HG03378 (cell line): ENCODE measurements around the gene DNAH6.

Source experiments
- ATAC-seq: cut with Tn5 transposase; IDR thresholded peaks from one replicate; pipeline ENCODE4 v1.9.1; 2021; ENCODE audit warnings: mild to moderate bottlenecking, moderate library complexity; ENCODE audit not compliant: unreplicated experiment

The DNAH6 gene

DNA sequence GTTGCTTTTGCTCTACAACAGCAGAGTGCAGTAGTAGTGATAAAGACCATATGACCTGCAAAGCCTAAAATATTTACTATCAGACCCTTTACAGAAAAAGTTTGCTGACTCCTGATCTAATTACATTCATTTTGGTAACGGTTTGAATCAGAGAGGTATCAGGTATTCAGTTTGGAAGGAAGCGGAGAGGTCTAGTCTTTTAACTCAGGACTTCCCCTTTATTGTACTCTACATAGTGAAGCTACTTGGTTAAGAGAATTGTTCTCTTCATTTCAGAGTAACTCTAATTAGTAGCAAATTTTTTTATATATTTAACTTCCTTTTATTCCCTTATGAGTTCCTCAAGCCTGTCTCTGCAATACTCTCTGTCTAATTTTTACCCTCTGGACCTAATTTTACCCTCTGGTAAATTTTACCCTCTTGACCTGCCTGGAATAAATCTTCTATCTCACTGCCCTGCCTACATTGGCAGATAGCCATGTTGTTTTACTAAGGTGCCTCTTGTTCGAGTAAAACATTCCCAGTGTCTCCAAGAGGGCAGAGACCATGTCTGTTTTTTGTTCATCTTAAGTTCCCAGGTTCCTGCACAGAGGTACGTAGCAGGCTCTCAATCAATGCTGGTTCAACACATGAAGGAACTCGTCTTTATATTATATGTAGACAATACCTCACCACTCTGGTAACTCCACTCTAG, 170.6 kb downstream of the DNAH6 start:
- ATAC-seq, result no peak

DNA sequence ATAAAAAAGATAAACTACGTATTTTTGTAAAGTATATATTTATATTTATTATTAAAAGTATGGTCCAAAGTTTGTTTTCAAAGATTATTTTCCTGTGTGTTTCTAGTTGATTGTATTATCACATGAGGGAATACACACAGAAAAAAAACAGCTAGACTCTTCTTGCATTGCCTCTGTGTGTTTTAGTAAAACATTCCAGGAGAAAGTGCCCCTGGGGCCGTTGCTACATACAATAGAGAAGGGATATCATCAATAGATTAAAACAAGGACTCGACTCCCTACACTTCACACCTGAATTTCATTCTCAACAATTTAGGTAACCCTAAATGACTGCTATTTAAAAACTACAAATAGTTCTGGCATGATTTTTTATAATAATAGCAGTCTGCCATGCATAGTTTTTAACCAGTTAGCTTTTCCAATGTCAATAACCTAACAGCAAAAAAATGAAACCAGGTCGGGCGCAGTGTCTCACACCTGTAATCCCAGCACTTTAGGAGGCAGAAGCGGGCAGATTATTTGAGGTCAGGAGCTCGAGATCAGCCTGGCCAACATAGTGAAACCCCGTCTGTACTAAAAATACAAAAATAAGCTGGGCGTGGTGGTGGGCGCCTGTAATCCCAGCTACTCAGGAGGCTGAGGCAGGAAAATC, 171.3 kb downstream of the DNAH6 start:
- ATAC-seq, result no peak

DNA sequence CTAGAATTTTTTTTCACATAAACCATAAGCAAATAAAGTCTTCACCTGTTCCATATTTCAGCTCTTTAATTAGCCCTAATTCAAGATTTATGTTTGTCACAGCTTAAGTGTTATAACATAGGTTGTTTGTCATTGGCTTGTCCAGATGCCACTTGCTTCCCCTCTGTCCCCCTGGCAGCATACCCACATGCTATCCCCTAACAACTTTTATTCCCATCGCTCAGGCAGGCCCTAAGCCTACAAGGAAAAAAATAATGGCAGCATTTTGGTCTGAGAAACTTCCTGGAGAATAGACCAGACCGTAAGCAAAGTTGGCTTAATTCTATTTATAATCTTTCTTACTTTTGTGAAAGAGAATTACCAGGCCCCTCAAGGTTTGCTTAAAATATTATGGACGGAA, 173.9 kb downstream of the DNAH6 start:
- ATAC-seq, result no peak

DNA sequence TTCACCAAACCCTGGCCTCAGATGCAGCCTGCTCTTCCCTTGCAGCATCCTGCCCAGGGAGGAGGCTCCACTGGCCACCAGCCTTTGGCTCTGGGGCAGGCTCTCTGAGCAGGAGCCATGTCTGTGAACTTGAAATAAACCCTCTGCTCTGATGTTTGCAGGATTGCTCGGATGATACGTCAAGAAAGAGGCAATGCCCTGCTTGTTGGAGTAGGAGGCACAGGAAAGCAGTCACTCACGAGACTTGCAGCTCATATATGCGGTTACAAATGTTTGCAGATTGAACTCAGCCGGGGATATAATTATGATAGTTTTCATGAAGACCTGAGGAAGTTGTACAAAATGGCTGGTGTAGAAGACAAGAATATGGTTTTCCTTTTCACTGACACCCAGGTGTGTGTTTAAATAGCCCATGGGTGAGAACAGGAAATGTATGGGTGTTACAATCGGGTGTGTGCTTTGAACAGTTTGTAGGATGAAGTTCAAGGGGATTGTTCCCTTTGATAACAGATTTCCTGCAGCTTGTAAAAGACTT, 177.9 kb downstream of the DNAH6 start:
- ATAC-seq, result no peak

DNA sequence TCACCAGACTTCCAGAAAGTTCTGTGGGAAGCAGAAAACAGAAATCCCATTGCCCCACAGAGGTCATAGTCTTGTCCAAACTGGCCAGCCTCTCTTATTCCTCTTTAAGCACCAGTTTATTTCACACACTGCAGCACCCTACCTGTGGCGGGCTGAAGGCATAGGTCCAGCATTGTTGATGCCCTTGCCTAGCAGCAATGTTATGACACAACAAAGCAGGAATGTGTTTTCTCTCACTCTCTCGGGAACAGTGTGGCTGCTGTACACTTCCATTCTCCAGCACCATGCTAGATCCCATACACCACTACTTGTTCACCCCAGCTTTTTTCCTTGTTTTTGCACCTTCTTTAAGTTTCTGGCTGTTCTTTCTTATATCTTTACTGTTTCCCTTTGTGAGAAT, 181.6 kb downstream of the DNAH6 start:
- ATAC-seq, result no peak

- ATAC-seq, result no peak
These were observed 183.7 kb downstream of the DNAH6 start for GRCh38 chr2:84700006-84700405.

DNA sequence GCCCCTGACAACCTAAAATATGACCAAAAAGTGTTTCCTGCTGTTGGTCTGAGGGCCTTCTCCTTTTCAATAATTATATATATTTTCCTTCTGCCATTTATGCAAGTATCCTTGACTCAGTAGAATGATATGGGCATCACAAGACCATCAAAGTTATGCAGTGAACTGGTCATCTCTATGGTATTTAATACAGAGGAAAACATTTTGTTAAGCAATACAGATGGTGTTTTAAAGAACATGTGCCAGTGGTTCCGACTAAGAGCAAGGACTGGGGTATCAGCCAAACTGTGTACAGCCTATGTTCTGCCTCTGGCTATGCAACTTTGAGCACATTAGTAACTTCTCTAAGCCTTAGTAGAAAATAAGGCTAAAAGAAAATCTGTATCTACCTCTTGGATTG, 185.6 kb downstream of the DNAH6 start:
- no peak for ATAC-seq

- no peak for ATAC-seq
These were observed 186.6 kb downstream of the DNAH6 start for GRCh38 chr2:84702941-84703340.

GRCh38 chr2:84703831-84704230, 187.5 kb downstream of the DNAH6 start:
- ATAC-seq, result no peak

GRCh38 chr2:84704505-84705244, 188.4 kb downstream of the DNAH6 start:
- ATAC-seq, result no peak

- ATAC-seq, result no peak
These were observed 189.6 kb downstream of the DNAH6 start for GRCh38 chr2:84705858-84706257.

- ATAC-seq, result no peak
These were observed 192.1 kb downstream of the DNAH6 start for GRCh38 chr2:84708442-84708841.

GRCh38 chr2:84711651-84712050, 195.4 kb downstream of the DNAH6 start:
- ATAC-seq, result no peak

DNA sequence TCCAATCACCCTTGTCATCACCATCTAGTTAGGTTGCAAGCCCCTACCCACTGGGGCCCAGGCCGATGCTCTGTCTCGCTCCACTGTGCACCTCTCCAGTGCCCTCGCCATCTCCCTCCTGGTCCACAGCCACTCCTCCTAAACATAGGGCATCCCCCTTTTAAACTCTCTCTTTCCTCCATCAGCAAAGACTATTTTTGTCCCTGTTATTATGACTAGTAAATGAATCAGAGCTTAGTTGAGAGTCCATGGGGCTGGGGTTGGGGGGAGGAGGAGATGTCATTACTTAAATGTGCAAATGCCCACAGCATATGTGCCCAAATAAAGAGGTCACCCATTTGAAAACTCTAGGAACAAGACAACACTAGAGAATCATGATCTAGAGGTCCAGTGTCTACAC, 197.1 kb downstream of the DNAH6 start:
- no peak for ATAC-seq

DNA sequence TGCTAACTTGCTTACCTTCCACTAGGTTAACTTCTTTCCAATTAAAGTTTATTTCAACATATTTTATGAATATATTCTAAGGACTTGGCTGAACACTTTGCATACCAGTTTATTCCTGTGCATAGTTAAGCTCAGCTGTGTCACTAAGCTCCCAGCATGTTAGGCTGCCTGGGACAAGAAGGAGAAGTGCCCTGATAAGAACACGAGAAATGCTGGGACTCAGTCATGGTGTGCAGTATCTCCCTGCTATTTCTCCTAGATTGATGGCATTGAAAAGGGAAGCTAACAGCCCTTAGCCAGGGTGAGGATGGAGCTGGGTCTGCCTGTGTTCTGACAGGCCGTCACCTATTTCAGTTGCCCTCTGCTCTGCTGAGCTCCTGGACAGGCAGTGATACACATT, 200.3 kb downstream of the DNAH6 start:
- no peak for ATAC-seq

- no peak for ATAC-seq
These were observed 201.0 kb downstream of the DNAH6 start for GRCh38 chr2:84717302-84717701.

- no peak for ATAC-seq
These were observed 203.1 kb downstream of the DNAH6 start for GRCh38 chr2:84719434-84719833.

GRCh38 chr2:84723831-84724230, 207.5 kb downstream of the DNAH6 start:
- no peak for ATAC-seq

DNA sequence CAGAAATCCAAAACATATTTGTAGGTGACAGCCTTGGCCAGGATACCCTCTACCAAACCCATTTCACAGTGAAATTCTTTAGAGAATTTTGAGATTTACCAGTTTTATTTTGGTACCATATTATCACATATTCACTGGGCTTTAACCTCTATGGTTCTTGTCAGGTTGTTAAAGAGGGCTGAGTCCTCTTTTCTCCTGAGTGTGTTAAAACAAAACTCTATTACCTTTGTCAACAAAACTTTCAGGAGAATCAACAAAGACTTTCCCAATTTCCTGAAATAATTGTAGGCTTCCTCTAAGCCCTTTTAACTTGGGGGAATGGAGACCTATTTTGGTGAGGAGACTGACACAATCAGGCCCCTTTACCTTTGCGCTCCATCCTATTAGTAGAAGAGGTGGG, 209.4 kb downstream of the DNAH6 start:
- no peak for ATAC-seq

- no peak for ATAC-seq
These were observed 211.0 kb downstream of the DNAH6 start for GRCh38 chr2:84727315-84727714.

DNA sequence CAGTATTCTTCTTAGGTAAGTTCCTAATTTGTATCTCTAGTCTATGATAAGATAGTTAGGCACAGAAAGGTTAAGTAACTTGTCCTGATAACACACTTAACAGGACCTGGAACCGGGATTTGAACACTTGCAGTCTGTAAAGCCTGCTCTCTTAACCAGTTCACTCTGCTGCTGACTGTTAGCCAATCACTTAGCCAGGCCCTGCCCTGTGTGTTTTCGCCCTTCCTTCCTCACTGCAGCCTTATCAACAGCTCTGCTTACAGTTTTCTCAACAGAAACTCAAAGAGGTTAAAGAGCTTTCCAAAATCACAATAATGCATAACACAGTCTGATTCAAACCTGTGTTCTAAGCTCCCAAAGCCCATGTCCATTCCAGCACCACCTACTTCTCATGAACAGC, 212.9 kb downstream of the DNAH6 start:
- ATAC-seq, result no peak

DNA sequence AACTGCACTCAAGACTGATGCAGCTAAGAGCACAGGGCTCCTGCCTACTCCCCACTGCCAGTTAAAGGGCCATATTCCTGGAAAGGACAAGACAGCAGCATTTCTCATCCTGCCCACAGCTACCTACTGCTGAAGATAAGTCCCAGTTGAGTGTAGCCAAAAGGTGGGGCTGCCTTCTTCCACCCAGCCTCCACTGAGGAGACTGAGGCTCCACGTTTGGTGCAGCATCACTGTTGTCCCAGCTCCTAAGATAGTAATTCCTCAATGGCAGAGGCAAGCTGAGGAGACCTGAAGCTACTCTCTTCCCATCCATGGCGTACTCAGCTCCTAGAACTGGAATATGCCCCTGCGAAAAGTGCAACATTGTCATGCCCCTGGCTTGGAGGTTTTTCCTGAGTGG, 214.9 kb downstream of the DNAH6 start:
- no peak for ATAC-seq
